GM13976 (cell line): ENCODE data around the gene LIPT2.

Experiments
- DNase-seq: peaks from one replicate; pipeline ENCODE4 v3.0.0; 2012; ENCODE audit warnings: low spot score
- in situ Hi-C: fragments of 300-500 bp; cut with MboI; formaldehyde crosslinking; loops from one replicate; pipeline ENCODE4 v1.12.0; 2022; ENCODE audit warnings: low sequenced_read_pairs, mixed read lengths, inconsistent platforms; ENCODE audit not compliant: unreplicated experiment
- TF ChIP-seq, protein P1 (sequence below): IDR thresholded peaks from 2 replicates; pipeline ENCODE4 v1.5.1; 2012; ENCODE audit warnings: borderline replicate concordance, mild to moderate bottlenecking; ENCODE audit not compliant: insufficient read depth; ENCODE audit errors: extremely low read depth, missing control alignments, control extremely low read depth

Gene LIPT2

GRCh38 chr11:74468058-74468457 lies 25.5 kb downstream of the LIPT2 start:
- no peak for DNase-seq
- in situ Hi-C loops, result no loop called here
- TF ChIP-seq, protein P1, sequence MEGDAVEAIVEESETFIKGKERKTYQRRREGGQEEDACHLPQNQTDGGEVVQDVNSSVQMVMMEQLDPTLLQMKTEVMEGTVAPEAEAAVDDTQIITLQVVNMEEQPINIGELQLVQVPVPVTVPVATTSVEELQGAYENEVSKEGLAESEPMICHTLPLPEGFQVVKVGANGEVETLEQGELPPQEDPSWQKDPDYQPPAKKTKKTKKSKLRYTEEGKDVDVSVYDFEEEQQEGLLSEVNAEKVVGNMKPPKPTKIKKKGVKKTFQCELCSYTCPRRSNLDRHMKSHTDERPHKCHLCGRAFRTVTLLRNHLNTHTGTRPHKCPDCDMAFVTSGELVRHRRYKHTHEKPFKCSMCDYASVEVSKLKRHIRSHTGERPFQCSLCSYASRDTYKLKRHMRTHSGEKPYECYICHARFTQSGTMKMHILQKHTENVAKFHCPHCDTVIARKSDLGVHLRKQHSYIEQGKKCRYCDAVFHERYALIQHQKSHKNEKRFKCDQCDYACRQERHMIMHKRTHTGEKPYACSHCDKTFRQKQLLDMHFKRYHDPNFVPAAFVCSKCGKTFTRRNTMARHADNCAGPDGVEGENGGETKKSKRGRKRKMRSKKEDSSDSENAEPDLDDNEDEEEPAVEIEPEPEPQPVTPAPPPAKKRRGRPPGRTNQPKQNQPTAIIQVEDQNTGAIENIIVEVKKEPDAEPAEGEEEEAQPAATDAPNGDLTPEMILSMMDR, result no peak

DNA sequence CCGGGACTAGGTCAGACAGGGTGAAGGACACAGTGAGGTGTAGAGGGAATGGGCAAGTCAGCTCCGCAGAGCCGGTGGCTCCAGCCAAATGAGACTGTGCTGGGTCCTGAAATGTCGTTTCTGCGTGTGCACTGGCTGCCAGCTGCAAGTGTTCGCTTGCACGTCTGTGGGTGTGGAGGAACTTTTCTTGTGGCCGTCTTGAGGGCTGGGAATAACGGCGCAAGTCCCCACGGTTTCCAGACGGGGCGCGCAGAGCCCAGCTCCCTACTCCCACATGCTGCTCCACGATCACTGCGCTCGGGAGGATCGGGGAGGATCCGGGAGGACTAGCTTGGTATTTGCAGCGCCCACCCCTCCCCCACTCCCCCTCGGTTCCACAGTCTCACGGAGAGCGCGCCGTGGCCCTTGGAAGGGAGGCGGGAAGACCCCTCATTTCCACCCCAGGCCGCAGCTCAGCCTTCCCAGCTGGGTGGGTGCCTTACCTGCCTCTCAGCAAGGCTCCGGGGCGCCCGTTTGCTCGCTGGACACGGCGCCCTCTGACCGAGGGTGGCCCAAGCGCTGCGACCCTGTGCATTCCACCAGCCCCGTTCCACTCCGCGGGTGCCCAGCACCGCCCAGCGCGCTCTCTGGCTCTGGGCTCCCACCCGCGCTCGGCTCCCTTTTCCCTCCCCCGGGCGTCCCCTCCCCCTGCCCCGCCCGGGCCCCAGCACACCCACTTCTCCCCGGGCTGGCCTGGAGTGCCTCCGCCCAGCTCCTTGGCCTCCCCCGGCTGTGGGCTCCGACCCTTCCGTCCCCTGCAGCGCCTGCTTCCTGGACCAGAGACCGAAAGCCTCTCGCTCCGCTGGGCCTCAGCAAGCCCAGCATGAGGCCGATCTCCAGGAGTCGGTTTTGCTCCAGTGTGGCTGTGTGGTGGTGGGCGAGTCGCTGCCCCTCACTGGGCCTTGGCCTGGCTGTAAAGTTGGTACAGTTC lies 26.3 kb downstream of the LIPT2 start, which contains the start of gene KCNE3:
KCNE3 (minus strand) TSS at position 634 of the 970 bp plus-strand sequence. CDS start 9,986 bp downstream, outside the sequence.
- in situ Hi-C loops, result no loop called here
- TF ChIP-seq, protein P1, result no peak
- DNase-seq, result no peak

DNA sequence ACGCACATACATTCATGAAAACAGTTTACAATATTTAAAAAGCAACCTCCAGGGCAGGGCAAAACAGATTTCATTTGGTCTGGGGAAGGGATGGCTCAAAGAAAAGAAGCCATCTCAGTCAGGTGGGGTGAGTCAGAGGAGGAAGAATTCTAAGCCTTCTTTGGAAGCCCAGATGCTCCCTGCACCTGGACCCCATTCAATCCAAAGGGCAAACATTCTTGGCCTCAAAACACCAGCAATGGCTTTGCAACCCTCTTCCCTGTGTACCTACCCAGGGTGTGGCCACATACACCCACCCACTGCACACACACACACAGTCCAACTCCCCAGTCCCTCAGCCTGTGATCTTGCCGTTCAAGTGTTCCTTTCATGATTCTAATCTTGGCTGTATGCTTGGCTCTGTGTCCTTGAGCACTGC lies 28.2 kb downstream of the LIPT2 start:
- TF ChIP-seq, protein P1, result no peak
- no peak for DNase-seq
- in situ Hi-C loops, result no loop called here

DNA sequence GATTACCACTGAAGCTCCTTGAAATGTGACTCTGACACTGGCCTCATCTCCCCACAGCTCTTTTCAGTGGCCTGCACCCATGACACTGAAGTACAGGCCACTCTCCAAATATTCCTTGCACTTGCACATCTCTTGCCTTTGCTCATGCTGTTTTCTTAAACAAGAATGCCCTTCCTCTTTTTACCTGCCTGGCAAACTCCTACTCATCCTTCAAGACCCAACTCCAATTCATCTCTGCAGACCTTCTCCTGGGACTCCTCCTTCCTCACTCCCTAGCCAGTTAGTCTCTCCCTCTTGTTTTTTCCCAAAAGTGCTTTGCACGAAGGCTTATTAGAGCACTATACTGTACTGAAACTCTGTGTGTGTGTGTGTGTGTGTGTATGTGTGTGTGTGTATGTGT lies 28.8 kb downstream of the LIPT2 start:
- DNase-seq, result no peak
- TF ChIP-seq, protein P1, result no peak
- in situ Hi-C loops, result no loop called here

GRCh38 chr11:74463216-74463615 lies 30.3 kb downstream of the LIPT2 start:
- DNase-seq, result no peak
- TF ChIP-seq, protein P1, result no peak
- in situ Hi-C loops, result no loop called here

DNA sequence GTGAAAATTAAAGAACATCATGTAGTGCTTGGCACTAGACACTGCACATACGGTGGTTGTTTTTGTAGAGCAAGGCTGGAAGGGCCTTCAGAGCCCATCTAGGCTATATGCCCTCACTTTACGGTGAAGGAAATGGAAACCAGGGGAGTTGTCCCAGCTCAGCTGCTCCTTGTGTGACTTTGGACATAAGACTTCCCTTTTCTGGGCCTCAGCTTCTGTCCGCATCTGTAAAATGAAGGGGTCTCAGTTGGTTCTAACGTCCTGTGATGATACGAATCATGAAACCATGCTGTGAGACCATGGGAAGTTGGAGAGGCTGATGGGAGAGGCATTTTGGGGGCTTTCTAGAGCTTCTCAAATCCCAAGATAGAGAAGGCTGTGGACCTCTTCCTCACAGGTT lies 30.9 kb downstream of the LIPT2 start:
- TF ChIP-seq, protein P1, result no peak
- no peak for DNase-seq
- in situ Hi-C loops, result no loop called here
